Ovary (tissue), 3 donors: Measurements from ENCODE around the gene FAM50A.

Experiments used
- CTCF ChIP-seq, 3 donors: fragments of 450-650 bp in 2 of 3; fragments of 200-600 bp in 1 of 3; IDR thresholded peaks; one replicate each; pipeline versions ENCODE4 v1.5.1 to v1.8.0; 2016 to 2022; ENCODE audit warnings: antibody characterized with exemption in 3 of 3, mild to moderate bottlenecking in 1 of 3
- EP300 ChIP-seq: sonication (generic); formaldehyde crosslinking; IDR thresholded peaks from one replicate; pipeline ENCODE4 v1.6.1; 2017; ENCODE audit warnings: antibody characterized with exemption
- POLR2A ChIP-seq: fragments of 450-650 bp; IDR thresholded peaks from one replicate; pipeline ENCODE4 v1.6.1; 2017; ENCODE audit warnings: antibody characterized with exemption, mild to moderate bottlenecking, moderate library complexity
- donor health status: DM: no; HTN: no; CAD: no.

GRCh38 chrX:154419189-154419588 is 24.8 kb upstream of the FAM50A start:
- no peak for TF ChIP-seq EP300
- TF ChIP-seq CTCF (IDR thresholded peaks at IDR 0.05) = no peak
- no peak for TF ChIP-seq POLR2A
